ENCODE measurements around the gene MIPEP.

The MIPEP gene

DNA sequence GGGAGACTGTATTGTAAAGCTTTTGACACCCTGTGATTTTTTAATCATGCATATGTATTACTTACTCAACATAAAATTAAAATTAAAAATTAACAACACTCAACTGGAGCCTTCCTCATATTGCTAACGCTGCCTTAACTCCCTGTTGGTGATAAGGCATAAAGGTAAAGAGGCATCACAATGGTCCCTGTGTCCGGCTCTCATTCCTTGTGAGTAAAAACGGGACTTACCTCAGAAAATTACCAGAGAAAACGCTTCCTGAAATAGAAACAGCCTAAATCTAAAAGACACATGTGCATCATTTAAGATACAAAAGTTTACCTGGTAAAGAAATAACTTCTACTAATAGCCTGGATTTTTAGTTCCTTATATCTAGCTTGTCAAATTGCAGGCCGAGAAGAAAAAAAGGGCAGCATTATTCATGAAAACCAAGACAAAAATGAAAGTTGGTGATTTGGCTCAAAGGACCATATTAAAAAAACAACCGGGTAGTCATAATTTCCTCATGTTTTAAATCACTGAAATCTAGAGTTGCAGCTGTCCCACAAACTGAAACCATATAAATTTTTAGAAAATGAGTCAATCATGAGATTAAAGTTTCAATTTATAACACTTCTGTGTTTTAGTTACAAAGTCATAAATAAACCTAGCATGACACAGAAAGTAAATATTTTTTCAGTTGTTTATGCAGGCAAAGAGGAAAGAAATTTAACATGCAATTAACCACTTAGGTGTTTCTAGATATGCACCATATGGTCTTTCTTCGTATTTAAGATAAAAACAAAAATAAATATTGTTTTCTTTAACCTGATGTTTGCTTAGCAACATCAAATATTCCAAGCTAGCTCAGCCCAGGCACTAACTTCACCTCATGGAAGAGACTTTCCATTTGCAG is 94.7 kb downstream of the MIPEP start:
- TF ChIP-seq, protein P1, sequence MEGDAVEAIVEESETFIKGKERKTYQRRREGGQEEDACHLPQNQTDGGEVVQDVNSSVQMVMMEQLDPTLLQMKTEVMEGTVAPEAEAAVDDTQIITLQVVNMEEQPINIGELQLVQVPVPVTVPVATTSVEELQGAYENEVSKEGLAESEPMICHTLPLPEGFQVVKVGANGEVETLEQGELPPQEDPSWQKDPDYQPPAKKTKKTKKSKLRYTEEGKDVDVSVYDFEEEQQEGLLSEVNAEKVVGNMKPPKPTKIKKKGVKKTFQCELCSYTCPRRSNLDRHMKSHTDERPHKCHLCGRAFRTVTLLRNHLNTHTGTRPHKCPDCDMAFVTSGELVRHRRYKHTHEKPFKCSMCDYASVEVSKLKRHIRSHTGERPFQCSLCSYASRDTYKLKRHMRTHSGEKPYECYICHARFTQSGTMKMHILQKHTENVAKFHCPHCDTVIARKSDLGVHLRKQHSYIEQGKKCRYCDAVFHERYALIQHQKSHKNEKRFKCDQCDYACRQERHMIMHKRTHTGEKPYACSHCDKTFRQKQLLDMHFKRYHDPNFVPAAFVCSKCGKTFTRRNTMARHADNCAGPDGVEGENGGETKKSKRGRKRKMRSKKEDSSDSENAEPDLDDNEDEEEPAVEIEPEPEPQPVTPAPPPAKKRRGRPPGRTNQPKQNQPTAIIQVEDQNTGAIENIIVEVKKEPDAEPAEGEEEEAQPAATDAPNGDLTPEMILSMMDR (IDR thresholded peaks at IDR 0.05; ENCODE audit: low read depth, low read length): no peak
- DNase-seq (ENCODE audit: extremely low read depth, low read depth): peak; percentile 52

DNA sequence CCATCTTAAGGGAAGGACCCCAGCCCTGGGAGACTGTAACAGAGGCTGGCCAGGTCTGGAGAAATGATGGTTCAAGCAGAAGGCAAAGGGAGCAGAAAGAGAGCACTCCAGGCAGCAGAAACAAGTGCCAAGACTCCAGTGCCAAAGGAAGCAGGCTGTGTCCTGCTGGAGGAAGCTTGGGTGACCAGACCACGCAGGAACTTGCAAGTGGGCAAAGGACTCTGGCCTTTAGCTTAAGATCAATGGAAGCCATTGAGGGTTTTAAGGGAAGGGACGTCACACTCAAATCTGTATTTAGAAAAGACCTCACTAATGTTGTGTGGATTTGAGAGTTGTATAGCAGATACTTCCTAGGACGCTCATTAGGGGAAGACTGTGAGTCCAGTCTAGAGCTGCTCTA is 95.5 kb downstream of the MIPEP start:
- TF ChIP-seq, protein P1 (IDR thresholded peaks at IDR 0.05; ENCODE audit: low read depth, low read length): no peak
- no peak for DNase-seq (ENCODE audit: extremely low read depth, low read depth)

DNA sequence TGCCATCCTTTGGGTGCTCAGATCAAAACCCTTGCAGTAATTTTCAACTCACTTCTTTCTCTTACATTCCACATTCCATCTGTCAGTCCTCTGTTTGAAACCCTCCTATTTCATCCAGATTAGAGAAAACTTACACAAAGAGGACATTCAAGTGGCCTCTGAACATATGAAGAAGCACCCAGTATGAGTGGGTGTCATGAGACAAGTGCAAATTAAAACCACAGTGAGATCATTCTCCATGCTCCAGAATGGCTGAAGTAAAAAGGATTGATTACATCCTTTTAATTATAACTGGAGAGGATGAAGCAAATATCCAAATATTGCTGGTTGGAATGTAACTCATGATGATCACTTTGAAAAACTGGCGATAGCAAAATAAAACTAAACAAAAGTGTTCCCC is 96.5 kb downstream of the MIPEP start:
- DNase-seq (ENCODE audit: extremely low read depth, low read depth): no peak

DNA sequence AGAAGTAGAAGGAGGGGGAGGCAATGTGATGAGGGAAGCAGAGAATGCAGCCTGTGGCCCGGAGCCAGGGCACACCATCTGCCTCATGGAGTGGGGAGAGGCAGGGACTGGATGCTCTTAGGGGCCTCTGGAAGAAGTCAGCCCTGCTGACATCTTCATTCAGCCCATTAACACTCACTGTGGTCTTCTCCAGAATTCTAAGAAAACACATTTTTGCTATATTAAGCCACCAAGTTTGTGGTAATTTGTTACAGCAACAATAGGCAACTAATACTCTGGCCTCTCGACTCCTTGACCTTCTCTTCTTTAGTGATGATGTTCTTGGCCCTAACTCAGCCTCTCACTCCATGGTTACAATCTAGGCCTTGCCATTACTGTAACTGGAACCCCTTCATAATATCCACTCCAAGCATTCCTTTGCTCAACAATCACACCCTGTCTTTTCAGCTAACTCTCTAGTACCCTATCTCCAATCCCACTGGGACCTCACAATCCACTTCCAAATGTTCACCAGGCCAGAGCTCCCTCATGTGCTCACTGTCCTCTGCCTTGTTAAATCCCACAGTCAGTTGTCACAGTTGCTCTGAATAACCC is 98.5 kb downstream of the MIPEP start:
- DNase-seq (ENCODE audit: extremely low read depth, low read depth): peak; percentile 58

More for the DNA sequence above, 96.5 kb downstream of the MIPEP start:
- TF ChIP-seq, protein P1 (IDR thresholded peaks at IDR 0.05; ENCODE audit: low read depth, low read length): no peak

DNA sequence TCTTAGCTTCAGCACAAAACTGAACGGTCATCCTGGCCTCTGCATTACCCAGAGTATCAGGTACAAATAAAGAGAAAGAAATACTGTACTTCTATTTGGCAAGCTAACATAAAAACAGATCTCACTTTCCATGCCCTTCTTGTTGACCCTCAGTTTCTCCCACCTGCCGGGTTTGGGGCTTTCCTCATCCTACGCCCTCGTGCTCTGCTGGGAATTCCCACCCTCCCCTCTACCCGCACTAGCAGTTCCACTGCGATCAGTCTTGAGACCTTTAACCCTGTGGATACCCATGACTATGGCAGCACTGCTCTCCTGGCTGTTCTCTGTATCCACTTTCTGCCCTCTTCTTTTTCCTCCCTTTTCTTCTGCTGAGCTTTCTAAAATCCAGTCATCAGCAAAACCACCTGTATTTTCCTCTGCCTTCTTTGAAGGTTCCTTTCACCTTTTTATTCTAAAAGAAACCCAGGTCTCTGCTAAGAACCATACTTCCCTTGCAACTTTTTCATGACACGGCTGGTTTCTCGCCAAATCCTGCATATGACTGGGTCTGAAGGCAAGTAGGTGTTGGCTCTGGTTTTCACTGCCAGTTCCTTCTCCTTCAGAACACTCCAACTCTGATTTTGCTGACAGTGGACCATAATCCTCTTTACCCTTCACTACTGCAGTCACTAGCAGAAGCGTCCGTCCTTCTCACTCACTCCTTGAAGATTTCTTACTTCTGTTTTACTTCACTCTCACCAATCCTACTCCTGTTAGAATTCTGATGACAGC is 99.4 kb downstream of the MIPEP start:
- DNase-seq (ENCODE audit: extremely low read depth, low read depth): no peak
- TF ChIP-seq, protein P1 (IDR thresholded peaks at IDR 0.05; ENCODE audit: low read depth, low read length): no peak

More for the DNA sequence above, 98.5 kb downstream of the MIPEP start:
- TF ChIP-seq, protein P1 (IDR thresholded peaks at IDR 0.05; ENCODE audit: low read depth, low read length): no peak

DNA sequence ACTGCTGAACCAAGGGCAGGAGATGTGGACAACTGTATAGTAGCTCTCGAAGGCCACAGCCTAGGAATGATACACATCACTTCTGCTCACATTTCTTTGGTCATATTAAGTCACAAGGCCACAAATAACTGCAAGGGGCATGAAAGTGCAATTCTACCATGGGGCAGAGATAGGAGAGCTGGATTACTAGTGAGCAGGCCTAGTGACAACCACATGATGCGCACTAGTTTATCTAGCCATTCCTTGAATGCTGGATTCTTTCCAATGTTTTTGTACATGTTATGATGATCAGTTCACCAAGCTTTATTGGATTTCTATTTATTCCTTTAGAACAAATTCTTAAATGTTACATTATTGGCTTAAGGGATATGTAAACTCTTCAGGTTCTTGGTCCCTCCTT is 100.7 kb downstream of the MIPEP start:
- TF ChIP-seq, protein P1 (IDR thresholded peaks at IDR 0.05; ENCODE audit: low read depth, low read length): no peak
- no peak for DNase-seq (ENCODE audit: extremely low read depth, low read depth)
